ENCODE results near the gene BANF1.

BANF1 gene

DNA sequence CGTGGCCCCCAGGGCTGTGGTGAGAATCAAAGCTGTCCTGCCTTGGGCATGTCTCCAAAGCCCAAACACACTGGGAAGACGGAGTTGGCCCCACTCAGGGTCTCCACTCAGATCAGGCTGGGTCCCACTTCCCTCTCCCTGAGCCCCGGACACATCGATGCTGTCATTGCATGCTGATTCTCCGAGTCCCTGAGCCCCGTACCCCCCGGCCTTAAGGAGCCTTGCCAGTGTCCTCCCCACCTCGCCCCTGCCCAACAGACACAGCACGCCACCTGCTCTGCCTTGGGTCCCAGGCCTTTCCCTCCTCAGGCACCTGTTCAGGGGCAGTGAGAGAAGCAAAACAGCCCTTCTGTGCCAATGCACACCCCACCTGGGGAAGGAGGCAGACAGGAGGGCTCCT is 15.0 kb upstream of the BANF1 start:
- TF ChIP-seq POLR2AphosphoS5 (IDR thresholded peaks at IDR 0.05; ENCODE audit: low read depth, low read length) (no peak), TAF1 (IDR thresholded peaks at IDR 0.05; ENCODE audit: borderline replicate concordance, insufficient read depth, low read length) (no peak), SIN3A (IDR thresholded peaks at IDR 0.05; ENCODE audit: borderline replicate concordance, insufficient read depth, low read length) (no peak), FOXP2 (optimal IDR thresholded peaks at IDR 0.05; ENCODE audit: borderline replicate concordance, extremely low read depth, extremely low read length, insufficient read depth) (no peak)
- TF ChIP-seq, protein P1, sequence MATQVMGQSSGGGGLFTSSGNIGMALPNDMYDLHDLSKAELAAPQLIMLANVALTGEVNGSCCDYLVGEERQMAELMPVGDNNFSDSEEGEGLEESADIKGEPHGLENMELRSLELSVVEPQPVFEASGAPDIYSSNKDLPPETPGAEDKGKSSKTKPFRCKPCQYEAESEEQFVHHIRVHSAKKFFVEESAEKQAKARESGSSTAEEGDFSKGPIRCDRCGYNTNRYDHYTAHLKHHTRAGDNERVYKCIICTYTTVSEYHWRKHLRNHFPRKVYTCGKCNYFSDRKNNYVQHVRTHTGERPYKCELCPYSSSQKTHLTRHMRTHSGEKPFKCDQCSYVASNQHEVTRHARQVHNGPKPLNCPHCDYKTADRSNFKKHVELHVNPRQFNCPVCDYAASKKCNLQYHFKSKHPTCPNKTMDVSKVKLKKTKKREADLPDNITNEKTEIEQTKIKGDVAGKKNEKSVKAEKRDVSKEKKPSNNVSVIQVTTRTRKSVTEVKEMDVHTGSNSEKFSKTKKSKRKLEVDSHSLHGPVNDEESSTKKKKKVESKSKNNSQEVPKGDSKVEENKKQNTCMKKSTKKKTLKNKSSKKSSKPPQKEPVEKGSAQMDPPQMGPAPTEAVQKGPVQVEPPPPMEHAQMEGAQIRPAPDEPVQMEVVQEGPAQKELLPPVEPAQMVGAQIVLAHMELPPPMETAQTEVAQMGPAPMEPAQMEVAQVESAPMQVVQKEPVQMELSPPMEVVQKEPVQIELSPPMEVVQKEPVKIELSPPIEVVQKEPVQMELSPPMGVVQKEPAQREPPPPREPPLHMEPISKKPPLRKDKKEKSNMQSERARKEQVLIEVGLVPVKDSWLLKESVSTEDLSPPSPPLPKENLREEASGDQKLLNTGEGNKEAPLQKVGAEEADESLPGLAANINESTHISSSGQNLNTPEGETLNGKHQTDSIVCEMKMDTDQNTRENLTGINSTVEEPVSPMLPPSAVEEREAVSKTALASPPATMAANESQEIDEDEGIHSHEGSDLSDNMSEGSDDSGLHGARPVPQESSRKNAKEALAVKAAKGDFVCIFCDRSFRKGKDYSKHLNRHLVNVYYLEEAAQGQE (IDR thresholded peaks at IDR 0.05; ENCODE audit: insufficient read depth in 1 of 2, low read depth in 2 of 2, low read length in 2 of 2) = no peak

DNA sequence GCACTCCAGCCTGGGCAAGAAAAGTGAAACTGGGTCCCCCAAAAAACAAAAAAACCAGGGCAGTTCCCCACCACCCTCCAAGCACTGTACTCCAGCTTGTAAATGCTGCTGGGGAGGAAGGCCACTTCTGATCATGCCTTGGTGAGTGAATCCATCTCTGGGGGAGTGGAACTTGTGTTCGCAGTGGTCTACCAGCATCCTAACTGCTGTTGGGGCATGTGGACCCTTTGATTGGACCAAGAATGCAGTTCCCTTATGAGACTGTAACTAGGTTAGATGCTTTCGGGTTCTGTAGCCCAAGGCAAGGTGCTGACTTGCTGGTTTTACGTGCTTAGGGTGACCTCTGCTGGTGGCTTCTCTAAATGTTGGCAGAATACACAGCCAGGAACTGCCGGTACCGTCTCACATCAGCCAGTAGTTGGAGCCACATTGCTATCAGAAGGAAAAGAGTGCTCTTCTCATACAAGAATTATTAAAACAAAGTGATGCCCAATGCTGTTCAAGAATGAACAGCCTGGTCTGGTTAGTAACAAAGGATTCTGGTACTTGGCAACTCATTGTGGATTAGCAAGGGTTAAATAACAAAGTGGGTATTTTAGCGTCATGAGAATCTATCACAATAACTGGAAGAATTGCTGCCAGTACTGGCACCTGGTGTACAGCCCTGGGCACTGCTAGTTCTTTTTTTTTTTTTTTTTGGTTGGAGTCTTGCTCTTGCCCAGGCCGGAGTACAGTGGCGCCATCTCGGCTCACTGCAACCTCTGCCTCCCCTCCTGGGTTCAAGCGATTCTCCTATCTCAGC is 13.3 kb upstream of the BANF1 start:
- TF ChIP-seq TAF1 (IDR thresholded peaks at IDR 0.05; ENCODE audit: borderline replicate concordance, insufficient read depth, low read length) (no peak), SIN3A (IDR thresholded peaks at IDR 0.05; ENCODE audit: borderline replicate concordance, insufficient read depth, low read length) (no peak), FOXP2 (optimal IDR thresholded peaks at IDR 0.05; ENCODE audit: borderline replicate concordance, extremely low read depth, extremely low read length, insufficient read depth) (no peak), POLR2AphosphoS5 (IDR thresholded peaks at IDR 0.05; ENCODE audit: low read depth, low read length) (no peak)
- TF ChIP-seq, protein P1 (IDR thresholded peaks at IDR 0.05; ENCODE audit: insufficient read depth in 1 of 2, low read depth in 2 of 2, low read length in 2 of 2) = no peak

DNA sequence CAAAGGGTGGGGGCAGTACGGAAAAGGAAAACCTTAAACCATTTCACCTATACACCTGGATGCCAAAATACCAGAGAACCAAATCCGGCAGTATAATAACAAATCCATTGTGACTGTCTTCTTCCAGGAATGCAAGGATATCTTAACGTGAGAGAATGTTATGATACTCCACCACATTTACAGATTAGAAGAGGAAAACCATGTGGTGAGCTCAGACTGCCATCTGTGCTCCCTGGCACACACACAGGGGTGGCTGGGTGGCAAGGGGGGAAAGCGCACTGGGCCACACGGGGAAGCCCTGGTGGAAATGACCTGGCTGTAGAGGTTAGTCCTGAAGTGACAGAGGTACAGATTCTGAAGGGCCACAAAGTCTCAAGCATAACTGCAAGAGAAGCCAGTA is 10.2 kb upstream of the BANF1 start:
- TF ChIP-seq TAF1 (IDR thresholded peaks at IDR 0.05; ENCODE audit: borderline replicate concordance, insufficient read depth, low read length) (no peak), SIN3A (IDR thresholded peaks at IDR 0.05; ENCODE audit: borderline replicate concordance, insufficient read depth, low read length) (no peak), FOXP2 (optimal IDR thresholded peaks at IDR 0.05; ENCODE audit: borderline replicate concordance, extremely low read depth, extremely low read length, insufficient read depth) (no peak)
- TF ChIP-seq, protein P1 (IDR thresholded peaks at IDR 0.05; ENCODE audit: insufficient read depth in 1 of 2, low read depth in 2 of 2, low read length in 2 of 2) = no peak

GRCh38 chr11:65997286-65997685 is 5.0 kb upstream of the BANF1 start:
- TF ChIP-seq TAF1 (IDR thresholded peaks at IDR 0.05; ENCODE audit: borderline replicate concordance, insufficient read depth, low read length) (no peak), SIN3A (IDR thresholded peaks at IDR 0.05; ENCODE audit: borderline replicate concordance, insufficient read depth, low read length) (no peak), POLR2AphosphoS5 (IDR thresholded peaks at IDR 0.05; ENCODE audit: low read depth, low read length) (no peak), FOXP2 (optimal IDR thresholded peaks at IDR 0.05; ENCODE audit: borderline replicate concordance, extremely low read depth, extremely low read length, insufficient read depth) (no peak)
- TF ChIP-seq, protein P1 (IDR thresholded peaks at IDR 0.05; ENCODE audit: insufficient read depth in 1 of 2, low read depth in 2 of 2, low read length in 2 of 2) = no peak

Data from PFSK-1 (cell line).